ENCODE data around the gene RPLP2.

DNA sequence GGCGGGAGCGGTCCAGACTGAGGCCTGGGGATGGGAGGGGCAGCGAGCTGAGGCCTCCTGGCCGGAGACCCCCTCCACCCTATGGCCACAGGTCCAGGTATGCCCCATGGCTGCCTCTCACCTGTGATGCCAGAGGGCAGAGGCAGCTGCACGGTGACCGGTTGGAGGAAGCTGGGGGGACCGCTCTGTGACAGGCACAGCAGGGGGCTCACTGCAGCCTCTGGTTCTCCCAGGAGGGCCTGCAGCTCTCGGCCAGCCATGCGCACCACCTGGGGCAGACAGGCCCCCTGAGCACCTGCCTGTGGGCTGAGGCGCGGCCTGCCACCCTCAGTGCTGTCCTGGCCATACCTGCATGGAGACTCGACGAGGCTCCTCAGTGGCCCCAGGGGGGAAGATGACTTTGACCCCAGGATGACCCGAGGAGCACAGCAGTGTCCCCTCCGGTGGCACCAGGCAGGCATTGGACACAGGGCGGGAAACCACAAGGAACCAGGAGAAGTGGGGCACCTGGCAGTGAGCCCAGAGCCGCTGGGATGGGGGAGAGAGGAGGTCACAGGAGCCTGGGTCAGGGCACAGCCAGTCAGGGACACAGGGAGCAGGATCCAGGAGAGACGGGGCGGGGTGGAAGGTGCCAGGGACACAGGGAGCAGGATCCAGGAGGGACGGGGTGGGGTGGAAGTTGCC lies 8.5 kb upstream of the RPLP2 start:
- TF ChIP-seq, protein P1, sequence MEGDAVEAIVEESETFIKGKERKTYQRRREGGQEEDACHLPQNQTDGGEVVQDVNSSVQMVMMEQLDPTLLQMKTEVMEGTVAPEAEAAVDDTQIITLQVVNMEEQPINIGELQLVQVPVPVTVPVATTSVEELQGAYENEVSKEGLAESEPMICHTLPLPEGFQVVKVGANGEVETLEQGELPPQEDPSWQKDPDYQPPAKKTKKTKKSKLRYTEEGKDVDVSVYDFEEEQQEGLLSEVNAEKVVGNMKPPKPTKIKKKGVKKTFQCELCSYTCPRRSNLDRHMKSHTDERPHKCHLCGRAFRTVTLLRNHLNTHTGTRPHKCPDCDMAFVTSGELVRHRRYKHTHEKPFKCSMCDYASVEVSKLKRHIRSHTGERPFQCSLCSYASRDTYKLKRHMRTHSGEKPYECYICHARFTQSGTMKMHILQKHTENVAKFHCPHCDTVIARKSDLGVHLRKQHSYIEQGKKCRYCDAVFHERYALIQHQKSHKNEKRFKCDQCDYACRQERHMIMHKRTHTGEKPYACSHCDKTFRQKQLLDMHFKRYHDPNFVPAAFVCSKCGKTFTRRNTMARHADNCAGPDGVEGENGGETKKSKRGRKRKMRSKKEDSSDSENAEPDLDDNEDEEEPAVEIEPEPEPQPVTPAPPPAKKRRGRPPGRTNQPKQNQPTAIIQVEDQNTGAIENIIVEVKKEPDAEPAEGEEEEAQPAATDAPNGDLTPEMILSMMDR (IDR thresholded peaks at IDR 0.05) = no peak
- no peak for TF ChIP-seq TCF7L2 (IDR thresholded peaks at IDR 0.05; ENCODE audit: low read depth, low read length)
